ENCODE data around the gene ANKRD17.

The ANKRD17 gene

DNA sequence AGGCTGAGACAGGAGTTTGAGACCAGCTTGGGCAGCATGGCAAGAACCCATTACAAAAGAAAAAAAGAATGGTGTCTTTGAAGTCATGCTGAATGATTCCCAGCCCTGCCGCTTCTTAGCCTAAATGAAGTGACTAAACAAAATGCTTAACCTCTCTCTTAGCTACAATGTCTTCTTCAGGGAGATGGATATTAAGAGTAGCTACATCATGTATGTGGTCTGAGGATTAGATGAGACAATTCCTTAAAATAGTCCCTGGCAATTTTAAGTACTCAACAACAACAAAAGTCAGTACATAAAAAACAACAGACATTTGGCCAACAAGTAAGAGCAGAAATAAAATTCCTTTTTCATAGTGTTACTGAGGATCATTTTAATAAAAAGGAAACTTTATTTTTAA lies 124.8 kb downstream of the ANKRD17 start:
- TF ChIP-seq, protein P1, sequence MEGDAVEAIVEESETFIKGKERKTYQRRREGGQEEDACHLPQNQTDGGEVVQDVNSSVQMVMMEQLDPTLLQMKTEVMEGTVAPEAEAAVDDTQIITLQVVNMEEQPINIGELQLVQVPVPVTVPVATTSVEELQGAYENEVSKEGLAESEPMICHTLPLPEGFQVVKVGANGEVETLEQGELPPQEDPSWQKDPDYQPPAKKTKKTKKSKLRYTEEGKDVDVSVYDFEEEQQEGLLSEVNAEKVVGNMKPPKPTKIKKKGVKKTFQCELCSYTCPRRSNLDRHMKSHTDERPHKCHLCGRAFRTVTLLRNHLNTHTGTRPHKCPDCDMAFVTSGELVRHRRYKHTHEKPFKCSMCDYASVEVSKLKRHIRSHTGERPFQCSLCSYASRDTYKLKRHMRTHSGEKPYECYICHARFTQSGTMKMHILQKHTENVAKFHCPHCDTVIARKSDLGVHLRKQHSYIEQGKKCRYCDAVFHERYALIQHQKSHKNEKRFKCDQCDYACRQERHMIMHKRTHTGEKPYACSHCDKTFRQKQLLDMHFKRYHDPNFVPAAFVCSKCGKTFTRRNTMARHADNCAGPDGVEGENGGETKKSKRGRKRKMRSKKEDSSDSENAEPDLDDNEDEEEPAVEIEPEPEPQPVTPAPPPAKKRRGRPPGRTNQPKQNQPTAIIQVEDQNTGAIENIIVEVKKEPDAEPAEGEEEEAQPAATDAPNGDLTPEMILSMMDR (IDR thresholded peaks at IDR 0.05; ENCODE audit: insufficient read depth, low read depth, low read length, missing control alignments) = no peak

DNA sequence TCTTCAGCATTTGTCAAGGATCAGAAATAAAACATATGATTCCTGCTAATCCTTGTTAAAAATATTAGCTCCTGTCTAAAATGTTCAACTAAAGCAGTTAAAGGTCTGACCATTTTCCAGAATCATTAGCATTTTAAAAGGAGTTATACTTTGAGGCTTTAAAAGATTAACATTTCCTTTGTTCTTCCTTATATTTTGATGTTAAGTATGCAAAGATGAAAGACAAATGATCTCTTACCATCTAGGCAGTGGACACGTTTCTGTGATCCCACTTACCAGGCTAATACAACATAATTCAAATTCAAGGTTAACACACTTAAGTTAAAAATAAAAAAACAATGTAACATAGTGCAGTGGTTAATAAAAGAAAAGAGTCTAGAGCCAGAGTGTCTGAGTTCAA lies 127.3 kb downstream of the ANKRD17 start:
- TF ChIP-seq, protein P1 (IDR thresholded peaks at IDR 0.05; ENCODE audit: insufficient read depth, low read depth, low read length, missing control alignments) = no peak
- H3K4me3 ChIP-seq (ENCODE audit: low read depth, low read length) = no peak overlapping the region
- DNase-seq (ENCODE audit: low read depth) = no peak

More for the DNA sequence above, 124.8 kb downstream of the ANKRD17 start:
- no peak for DNase-seq (ENCODE audit: low read depth)
- H3K4me3 ChIP-seq (ENCODE audit: low read depth, low read length) = no peak overlapping the region

DNA sequence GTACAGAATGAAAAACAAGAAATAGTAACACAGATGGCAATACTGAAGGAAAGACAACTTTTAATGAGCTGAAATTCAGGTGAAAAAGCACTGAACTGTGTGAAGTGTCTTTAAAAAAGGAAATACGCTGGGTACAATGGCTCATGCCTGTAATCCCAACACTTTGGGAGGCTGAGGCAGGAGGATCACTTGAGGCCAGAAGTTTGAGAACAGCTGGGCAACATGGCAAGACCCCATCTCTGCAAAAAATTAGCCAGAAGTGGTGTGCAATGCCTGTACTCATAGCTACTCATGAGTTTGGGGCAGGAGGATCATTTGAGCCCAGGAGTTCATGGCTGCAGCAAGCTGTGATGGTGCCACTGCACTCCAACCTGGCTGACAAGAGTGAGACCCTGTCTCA lies 129.3 kb downstream of the ANKRD17 start:
- TF ChIP-seq, protein P1 (IDR thresholded peaks at IDR 0.05; ENCODE audit: insufficient read depth, low read depth, low read length, missing control alignments) = no peak
- DNase-seq (ENCODE audit: low read depth) = no peak
- H3K4me3 ChIP-seq (ENCODE audit: low read depth, low read length) = no peak overlapping the region

DNA sequence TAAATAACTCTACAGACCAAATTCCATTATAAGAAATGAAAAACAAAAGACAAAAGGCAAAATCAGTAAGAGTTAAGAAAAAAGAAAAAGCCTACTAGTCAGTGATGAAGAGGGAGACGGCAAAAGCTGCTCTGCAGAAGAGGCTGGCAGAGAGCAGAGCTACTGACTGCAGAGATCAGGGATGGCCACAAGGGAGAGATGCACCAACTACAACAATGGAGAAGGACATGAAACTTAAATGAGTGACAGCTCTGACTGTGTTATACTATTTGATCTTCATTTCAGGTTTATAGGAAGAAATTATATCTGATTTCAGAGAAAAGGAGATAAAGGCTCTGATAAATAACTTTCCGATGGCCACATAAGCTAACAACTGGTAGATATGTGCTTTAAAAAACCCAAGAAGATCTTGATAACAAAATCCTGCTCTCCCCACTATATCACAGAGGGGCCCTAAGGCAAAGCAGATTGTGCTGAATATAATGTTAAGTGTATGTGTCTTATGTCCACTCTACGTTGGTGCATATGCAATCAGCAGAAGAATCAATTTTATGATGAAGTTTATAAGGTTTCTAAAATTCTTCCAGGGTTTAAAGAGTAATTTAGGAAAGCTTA lies 130.7 kb downstream of the ANKRD17 start:
- H3K4me3 ChIP-seq (ENCODE audit: low read depth, low read length) = no peak overlapping the region
- TF ChIP-seq, protein P1 (IDR thresholded peaks at IDR 0.05; ENCODE audit: insufficient read depth, low read depth, low read length, missing control alignments) = peak; percentile 15
- DNase-seq (ENCODE audit: low read depth) = peak; percentile 18

DNA sequence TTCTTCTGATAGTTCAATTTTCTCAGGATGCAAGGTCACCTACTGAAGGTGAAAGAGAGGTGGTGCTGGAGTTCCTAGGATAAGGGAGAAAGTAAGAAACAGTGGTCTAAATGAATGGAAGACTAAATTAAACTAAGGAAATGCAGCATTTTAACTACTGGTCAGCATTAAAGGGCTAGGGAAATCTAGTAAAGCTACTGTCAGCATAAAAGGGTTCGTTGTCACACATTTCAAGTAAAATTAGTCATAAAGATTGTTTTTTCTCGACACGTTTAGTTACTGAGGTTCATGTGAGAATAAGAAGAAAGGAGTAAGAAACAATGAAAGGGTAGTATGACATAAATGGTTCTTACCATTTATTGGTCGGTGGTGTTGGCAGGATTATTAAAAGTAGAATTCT lies 149.1 kb downstream of the ANKRD17 start:
- DNase-seq (ENCODE audit: low read depth) = no peak
- no peak overlapping the region for H3K4me3 ChIP-seq (ENCODE audit: low read depth, low read length)
- TF ChIP-seq, protein P1 (IDR thresholded peaks at IDR 0.05; ENCODE audit: insufficient read depth, low read depth, low read length, missing control alignments) = no peak

DNA sequence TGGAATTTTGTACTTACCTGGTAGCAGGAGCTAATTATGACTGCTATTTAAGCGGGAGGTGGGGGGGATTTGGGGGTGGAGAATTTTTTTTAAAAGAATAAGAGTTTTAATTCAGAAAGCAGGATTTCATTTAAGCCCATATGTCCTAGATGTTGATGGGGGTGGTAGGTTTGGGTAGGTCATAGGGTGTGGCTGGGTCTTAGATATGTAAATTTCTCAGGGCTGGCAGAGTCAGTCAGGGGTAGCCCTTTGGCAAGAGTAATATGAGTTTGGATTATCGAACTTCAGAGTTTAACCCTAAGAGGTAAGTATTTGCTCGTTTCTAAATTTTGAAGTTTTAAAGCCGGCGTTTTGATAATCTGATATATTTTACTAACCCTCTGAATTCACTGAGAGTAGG lies 153.9 kb downstream of the ANKRD17 start:
- H3K4me3 ChIP-seq (ENCODE audit: low read depth, low read length) = no peak overlapping the region
- no peak for DNase-seq (ENCODE audit: low read depth)
- TF ChIP-seq, protein P1 (IDR thresholded peaks at IDR 0.05; ENCODE audit: insufficient read depth, low read depth, low read length, missing control alignments) = no peak

Measured in GM12865 (cell line).